Fibroblast of lung (primary cell): ENCODE data around the gene MRPL19.

Experiments
- EZH2 ChIP-seq: IDR thresholded peaks from 2 replicates; pipeline ENCODE4 v1.5.1; 2012; ENCODE audit warnings: low read length, control low read depth, mild to moderate bottlenecking; ENCODE audit errors: missing control alignments
- TF ChIP-seq, protein P1 (sequence below), 2 donors: IDR thresholded peaks in 1 of 2; conservative IDR thresholded peaks in 1 of 2; 1 replicate in 1 of 2; 2 replicates in 1 of 2; pipeline ENCODE4 v1.5.1; 2011 to 2012; ENCODE audit warnings: low read length in 2 of 2, control low read depth in 1 of 2, inconsistent platforms in 1 of 2, low read depth in 1 of 2, mild to moderate bottlenecking in 1 of 2

DNA sequence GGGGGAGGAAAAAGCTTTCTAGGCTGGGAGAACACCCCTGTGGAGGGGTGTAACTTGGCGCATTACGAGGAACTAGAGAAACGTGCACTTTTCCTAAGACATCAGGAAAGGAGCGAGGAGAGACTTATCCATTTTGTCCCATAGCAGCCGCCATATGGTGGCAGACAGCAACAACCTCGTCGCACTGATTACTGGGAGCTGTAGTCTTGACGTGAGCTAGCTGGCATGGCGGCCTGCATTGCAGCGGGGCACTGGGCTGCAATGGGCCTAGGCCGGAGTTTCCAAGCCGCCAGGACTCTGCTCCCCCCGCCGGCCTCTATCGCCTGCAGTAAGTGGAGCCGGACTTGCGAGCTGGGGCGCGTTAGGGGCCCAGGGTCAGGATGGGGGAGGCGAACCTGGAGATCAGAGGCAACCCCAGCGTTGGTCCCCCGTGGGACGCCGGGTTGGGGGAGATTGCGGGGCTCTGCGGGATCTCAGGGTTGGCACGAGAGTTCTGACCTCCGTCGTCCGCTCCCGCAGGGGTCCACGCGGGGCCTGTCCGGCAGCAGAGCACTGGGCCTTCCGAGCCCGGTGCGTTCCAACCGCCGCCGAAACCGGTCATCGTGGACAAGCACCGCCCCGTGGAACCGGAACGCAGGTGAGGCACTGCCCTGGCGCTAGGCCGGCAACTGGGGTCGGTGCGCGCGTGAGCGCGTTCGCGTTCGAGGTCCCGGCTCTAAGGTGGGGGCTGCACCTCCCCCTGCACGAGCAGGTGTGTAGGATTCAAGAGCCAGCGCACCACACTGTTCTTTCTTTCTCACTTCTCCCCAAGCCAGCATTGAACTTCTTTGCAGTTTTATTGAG lies at the start of gene MRPL19:
- TF ChIP-seq, protein P1, sequence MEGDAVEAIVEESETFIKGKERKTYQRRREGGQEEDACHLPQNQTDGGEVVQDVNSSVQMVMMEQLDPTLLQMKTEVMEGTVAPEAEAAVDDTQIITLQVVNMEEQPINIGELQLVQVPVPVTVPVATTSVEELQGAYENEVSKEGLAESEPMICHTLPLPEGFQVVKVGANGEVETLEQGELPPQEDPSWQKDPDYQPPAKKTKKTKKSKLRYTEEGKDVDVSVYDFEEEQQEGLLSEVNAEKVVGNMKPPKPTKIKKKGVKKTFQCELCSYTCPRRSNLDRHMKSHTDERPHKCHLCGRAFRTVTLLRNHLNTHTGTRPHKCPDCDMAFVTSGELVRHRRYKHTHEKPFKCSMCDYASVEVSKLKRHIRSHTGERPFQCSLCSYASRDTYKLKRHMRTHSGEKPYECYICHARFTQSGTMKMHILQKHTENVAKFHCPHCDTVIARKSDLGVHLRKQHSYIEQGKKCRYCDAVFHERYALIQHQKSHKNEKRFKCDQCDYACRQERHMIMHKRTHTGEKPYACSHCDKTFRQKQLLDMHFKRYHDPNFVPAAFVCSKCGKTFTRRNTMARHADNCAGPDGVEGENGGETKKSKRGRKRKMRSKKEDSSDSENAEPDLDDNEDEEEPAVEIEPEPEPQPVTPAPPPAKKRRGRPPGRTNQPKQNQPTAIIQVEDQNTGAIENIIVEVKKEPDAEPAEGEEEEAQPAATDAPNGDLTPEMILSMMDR (conservative IDR thresholded peaks at IDR 0.05 in 1 of 2, IDR thresholded peaks at IDR 0.05 in 1 of 2; ENCODE audit: low read depth in 1 of 2, low read length in 2 of 2), result no peak
- no peak for TF ChIP-seq EZH2
